Heart right ventricle (tissue), 16 donors: ENCODE measurements around the gene SUSD5. TPM values are rescaled to one million over a fixed set of nuclear protein-coding genes. Genes with fewer than 3 reads are reported as not detected.

Experiments used
- ATAC-seq, 8 donors: fragments of 200-7000 bp; cut with Tn5 transposase; one replicate each; pipeline ENCODE4 v1.9.1; 2020; ENCODE audit warnings: mild to moderate bottlenecking in 8 of 8, moderate library complexity in 8 of 8, moderate number of reproducible peaks in 1 of 8
- DNase-seq, 2 donors: peaks; one replicate each; pipeline ENCODE4 v3.0.0-alpha.2; 2020
- H3K27ac ChIP-seq, 10 donors: fragments of 200-600 bp; sonication (generic) in 2 of 10; one replicate each; pipeline versions ENCODE4 v1.5.0 to v1.8.0; 2020 to 2022; ENCODE audit warnings: mild to moderate bottlenecking in 3 of 10
- H3K27me3 ChIP-seq, 7 donors: fragments of 200-600 bp; one replicate each; pipeline ENCODE4 v1.8.0; 2021 to 2022; ENCODE audit warnings: mild to moderate bottlenecking in 2 of 7
- H3K36me3 ChIP-seq, 9 donors: fragments of 200-600 bp; sonication (generic) in 1 of 9; one replicate each; pipeline versions ENCODE4 v1.5.0 to v1.8.0; 2020 to 2022; ENCODE audit warnings: mild to moderate bottlenecking in 2 of 9
- H3K4me1 ChIP-seq, 9 donors: fragments of 200-600 bp; sonication (generic) in 1 of 9; one replicate each; pipeline versions ENCODE4 v1.5.0 to v1.8.0; 2020 to 2022; ENCODE audit warnings: mild to moderate bottlenecking in 4 of 9
- H3K4me3 ChIP-seq, 10 donors: fragments of 200-600 bp; sonication (generic) in 2 of 10; one replicate each; pipeline versions ENCODE4 v1.5.0 to v1.8.0; 2020 to 2022; ENCODE audit warnings: mild to moderate bottlenecking in 7 of 10, moderate library complexity in 2 of 10
- H3K9me3 ChIP-seq, 11 donors: fragments of 200-600 bp in 10 of 11; sonication (generic) in 2 of 11; one replicate each; pipeline versions ENCODE4 v1.5.0 to v1.8.0; 2013 to 2022; ENCODE audit warnings: mild to moderate bottlenecking in 2 of 11, control low read depth in 1 of 11, moderate library complexity in 1 of 11
- WGBS, 2 donors: extraction: QIAGEN DNeasy Blood & Tissue Kit; methylation state at CpG; one replicate each; pipeline ENCODE4 v1.1.7; 2013; ENCODE audit warnings: inconsistent platforms in 1 of 2; 5-methylcytosine and 5-hydroxymethylcytosine counted together
- intact Hi-C, 10 donors: fragments of 100-400 bp; cut with DNase I; formaldehyde crosslinking; loops; one replicate each; pipeline versions ENCODE4 v1.11.1 to v1.14.2; 2022
- polyA plus RNA-seq, 2 donors: library from polyadenylated mRNA; stranded (reverse); fragments of 200-250 nt; gene quantifications; one replicate each; pipeline ENCODE4 v1.2.3, GENCODE V29; 2013
- total RNA-seq, 10 donors: library from RNA; stranded (reverse); fragmentation: NEBNext Ultra II Directional in 3 of 10; extraction: Animal tissue kit (Norgen Biotek cat#: 25700) in 3 of 10; gene quantifications; one replicate each; pipeline versions ENCODE4 v1.2.1 to v1.2.4, GENCODE V29; 2021 to 2023
- TF ChIP-seq, protein P1 (sequence below), 9 donors: fragments of 200-600 bp; sonication (generic) in 2 of 9; IDR thresholded peaks; one replicate each; pipeline versions ENCODE4 v1.5.0 to v1.8.0; 2021 to 2022; ENCODE audit warnings: antibody characterized with exemption in 9 of 9, mild to moderate bottlenecking in 5 of 9, moderate library complexity in 1 of 9
- donor health status: Arrhythmogenic right ventricular cardiomyopathy.
- donor health status: ischemic (EF 13 %, LVEDD 7.1; RV severe dilation, severe dysfunction).
- donor health status: healthy with polysubstance abuse.
- donor health status: DM: no; HTN: yes; CAD: no.
- donor health status: DM: no; HTN: no; CAD: no.
- donor health status: ischemic (EF 25% LVEDD 6.9; RV normal size, moderate dysfunction).
- donor health status: ischemic (EF 25% LVEDD 5.7; RV mildly dilated, moderate dysfunction).
- donor health status: healthy.
- donor health status: DM: yes; HTN: yes; CAD: no.
- donor health status: Ischemic cardiomyopathy.
- donor health status: ischemic (EF 35%, LVEDD 5.7; RV mildly dilated, moderate dysfunction).
- donor health status: nonischemic (EF 11% LVEDD 7.7; RV severe dilation, severe dysfunction).
- donor health status: DM: yes; HTN: yes; CAD: no.
- donor health status: PGD.
- donor health status: ischemic (EF 29% LVEDD 5.4; RV normal size, mild dysfunction).
- donor health status: nonischemic (EF 23%, LVEDD 6.1; RV moderate dilation, normal function).

Gene SUSD5
- total and polyA plus RNA-seq, 12 donors = 0.28 to 12.9 (median 1.0) TPM

DNA sequence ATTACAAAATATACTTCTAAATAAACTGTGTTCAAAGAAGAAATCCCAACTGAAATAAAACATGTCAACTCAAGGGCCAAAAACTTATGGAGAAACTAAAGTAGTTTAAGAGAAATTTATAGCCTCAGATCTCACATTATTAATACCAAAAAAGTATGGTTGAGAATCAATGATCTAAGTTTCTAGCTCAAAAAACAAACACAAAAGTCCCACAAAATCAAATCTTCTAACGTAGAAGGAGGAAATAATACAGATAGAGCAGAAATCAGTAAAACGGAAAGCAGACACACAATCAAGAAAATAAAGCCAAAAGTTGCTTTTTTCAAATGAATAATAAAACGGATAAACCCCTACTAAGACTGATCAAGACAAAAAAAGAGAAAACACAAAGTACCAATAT, 2.9 kb downstream of the SUSD5 start:
- H3K36me3 ChIP-seq = no peaks in the 10 kb centered on the region
- H3K27ac ChIP-seq = no peak overlapping the region
- WGBS, 2 donors = 82 to 90% methylated on average over 3 of the region's 3 CpGs
- H3K27me3 ChIP-seq = peaks cover 0 to 48% (median 27%) of the 10 kb centered on the region in 7 donors
- ATAC-seq = no peak
- no peak for DNase-seq
- TF ChIP-seq, protein P1, sequence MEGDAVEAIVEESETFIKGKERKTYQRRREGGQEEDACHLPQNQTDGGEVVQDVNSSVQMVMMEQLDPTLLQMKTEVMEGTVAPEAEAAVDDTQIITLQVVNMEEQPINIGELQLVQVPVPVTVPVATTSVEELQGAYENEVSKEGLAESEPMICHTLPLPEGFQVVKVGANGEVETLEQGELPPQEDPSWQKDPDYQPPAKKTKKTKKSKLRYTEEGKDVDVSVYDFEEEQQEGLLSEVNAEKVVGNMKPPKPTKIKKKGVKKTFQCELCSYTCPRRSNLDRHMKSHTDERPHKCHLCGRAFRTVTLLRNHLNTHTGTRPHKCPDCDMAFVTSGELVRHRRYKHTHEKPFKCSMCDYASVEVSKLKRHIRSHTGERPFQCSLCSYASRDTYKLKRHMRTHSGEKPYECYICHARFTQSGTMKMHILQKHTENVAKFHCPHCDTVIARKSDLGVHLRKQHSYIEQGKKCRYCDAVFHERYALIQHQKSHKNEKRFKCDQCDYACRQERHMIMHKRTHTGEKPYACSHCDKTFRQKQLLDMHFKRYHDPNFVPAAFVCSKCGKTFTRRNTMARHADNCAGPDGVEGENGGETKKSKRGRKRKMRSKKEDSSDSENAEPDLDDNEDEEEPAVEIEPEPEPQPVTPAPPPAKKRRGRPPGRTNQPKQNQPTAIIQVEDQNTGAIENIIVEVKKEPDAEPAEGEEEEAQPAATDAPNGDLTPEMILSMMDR (IDR thresholded peaks at IDR 0.05) = no peak
- no peak overlapping the region for H3K4me3 ChIP-seq
- H3K9me3 ChIP-seq = peaks cover 0 to 7% (median 0%) of the 10 kb centered on the region in 11 donors
- H3K4me1 ChIP-seq = peaks cover 0 to 14% (median 10%) of the 10 kb centered on the region in 9 donors
- intact Hi-C loops = no loop called here

DNA sequence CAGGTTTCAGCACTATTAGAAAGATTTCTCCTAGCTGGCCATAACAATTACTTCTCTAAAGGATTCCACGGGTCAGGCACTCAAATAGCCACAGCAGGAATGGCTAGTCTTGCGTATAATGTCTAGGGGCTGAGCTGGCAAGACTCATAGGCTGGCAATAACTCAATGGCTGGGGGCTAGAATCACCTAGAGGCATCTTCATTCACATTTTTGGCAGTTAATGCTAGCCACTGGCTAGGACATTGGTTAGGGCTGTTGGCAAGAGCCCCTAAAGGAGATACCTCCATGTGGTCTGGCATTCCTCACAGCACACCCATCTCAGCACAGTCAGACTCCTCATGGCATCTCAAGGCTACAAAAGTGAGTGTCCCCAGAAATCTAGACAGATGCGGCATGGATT, 6.2 kb downstream of the SUSD5 start:
- intact Hi-C loops = no loop called here
- no peak for DNase-seq
- Histone ChIP-seq H3K4me3 (no peak overlapping the region), H3K27ac (no peak overlapping the region), H3K9me3 (peaks cover 0 to 24% (median 8%) of the 10 kb centered on the region in 11 donors), H3K27me3 (peaks cover 0 to 22% (median 11%) of the 10 kb centered on the region in 7 donors), H3K4me1 (no peaks in the 10 kb centered on the region), H3K36me3 (no peaks in the 10 kb centered on the region)
- TF ChIP-seq, protein P1 (IDR thresholded peaks at IDR 0.05) = no peak
- no peak for ATAC-seq
- WGBS, 2 donors = 81 to 93% methylated on average over 3 of the region's 3 CpGs

DNA sequence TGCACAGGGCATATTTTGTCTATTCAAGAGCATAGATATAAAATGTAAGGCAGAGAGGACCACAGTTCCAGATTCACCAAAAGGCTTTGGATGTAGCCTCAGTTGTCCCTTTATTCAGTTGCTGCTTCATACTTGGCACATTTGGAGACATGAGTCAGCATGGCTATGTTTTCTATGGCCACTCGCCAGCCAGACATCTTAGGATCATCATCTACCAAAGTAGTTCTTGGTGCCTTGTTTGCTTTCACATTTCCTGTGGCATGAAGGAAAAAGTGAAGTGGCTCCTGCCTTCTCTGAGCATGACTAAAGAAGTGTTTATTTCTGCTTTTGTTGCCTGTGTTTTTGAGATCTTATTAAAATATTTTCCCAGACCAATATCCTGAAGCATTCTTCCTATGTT, 7.2 kb downstream of the SUSD5 start:
- Histone ChIP-seq H3K27me3 (peaks cover 0 to 12% (median 5%) of the 10 kb centered on the region in 7 donors), H3K36me3 (no peaks in the 10 kb centered on the region), H3K27ac (no peak overlapping the region), H3K9me3 (peaks cover 0 to 24% (median 8%) of the 10 kb centered on the region in 11 donors), H3K4me3 (no peak overlapping the region), H3K4me1 (no peaks in the 10 kb centered on the region)
- ATAC-seq = no peak
- intact Hi-C loops = no loop called here
- 83 to 92% methylated on average over 1 of the region's 1 CpG for WGBS, 2 donors
- TF ChIP-seq, protein P1 (IDR thresholded peaks at IDR 0.05) = no peak
- DNase-seq = no peak

DNA sequence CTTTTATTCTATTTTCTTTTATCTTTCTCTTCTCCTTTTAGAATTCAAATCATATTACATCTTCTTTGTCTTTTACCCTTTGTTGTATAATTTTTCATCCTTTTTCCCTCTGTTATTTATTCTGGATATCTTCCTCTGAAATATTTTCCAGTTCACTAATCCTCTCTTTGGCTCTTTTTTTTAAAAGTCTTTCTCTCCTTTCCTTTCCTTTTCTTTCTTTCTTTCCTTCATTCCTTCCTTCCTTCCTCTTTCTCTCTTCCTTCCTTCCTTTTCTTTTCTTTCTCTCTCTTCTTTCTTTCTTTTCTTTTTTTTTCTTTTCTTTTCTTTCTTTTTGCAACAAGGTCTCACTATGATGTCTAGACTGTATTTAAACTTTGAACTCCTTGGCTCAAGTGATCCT, 9.3 kb downstream of the SUSD5 start:
- intact Hi-C loops = loop anchor here in 1 of 10 donors (5.0 kb wide), 1 partner anchor 363 kb away; no protein-coding TSS in a partner anchor
- Histone ChIP-seq H3K27me3 (peaks cover 0 to 6% (median 0%) of the 10 kb centered on the region in 7 donors), H3K4me1 (no peaks in the 10 kb centered on the region), H3K9me3 (peaks cover 0 to 24% (median 8%) of the 10 kb centered on the region in 11 donors), H3K36me3 (no peaks in the 10 kb centered on the region), H3K27ac (no peak overlapping the region), H3K4me3 (no peak overlapping the region)
- TF ChIP-seq, protein P1 (IDR thresholded peaks at IDR 0.05) = no peak
- DNase-seq (no peak), ATAC-seq (no peak)
